Upper lobe of left lung (tissue), 4 donors: ENCODE measurements around the gene FER.

ENCODE experiments used
- CTCF ChIP-seq, 6 experiments: fragments of 450-650 bp in 4 of 6; fragments of 200-600 bp in 2 of 6; sonication (generic) in 2 of 6; IDR thresholded peaks; one replicate each; pipeline ENCODE4 v1.5.1; 2016 to 2019; ENCODE audit warnings: antibody characterized with exemption in 6 of 6
- EP300 ChIP-seq, 4 donors: sonication (generic); formaldehyde crosslinking; IDR thresholded peaks; one replicate each; pipeline ENCODE4 v1.5.1; 2017; ENCODE audit warnings: antibody characterized with exemption in 4 of 4, control low read depth in 2 of 4
- POLR2A ChIP-seq, 4 donors: fragments of 450-650 bp; IDR thresholded peaks; one replicate each; pipeline ENCODE4 v1.5.1; 2016 to 2017; ENCODE audit warnings: antibody characterized with exemption in 4 of 4, mild to moderate bottlenecking in 2 of 4
- POLR2AphosphoS5 ChIP-seq, 2 donors: sonication (generic); formaldehyde crosslinking; IDR thresholded peaks; one replicate each; pipeline ENCODE4 v1.5.1; 2017; ENCODE audit warnings: antibody characterized with exemption in 2 of 2

DNA sequence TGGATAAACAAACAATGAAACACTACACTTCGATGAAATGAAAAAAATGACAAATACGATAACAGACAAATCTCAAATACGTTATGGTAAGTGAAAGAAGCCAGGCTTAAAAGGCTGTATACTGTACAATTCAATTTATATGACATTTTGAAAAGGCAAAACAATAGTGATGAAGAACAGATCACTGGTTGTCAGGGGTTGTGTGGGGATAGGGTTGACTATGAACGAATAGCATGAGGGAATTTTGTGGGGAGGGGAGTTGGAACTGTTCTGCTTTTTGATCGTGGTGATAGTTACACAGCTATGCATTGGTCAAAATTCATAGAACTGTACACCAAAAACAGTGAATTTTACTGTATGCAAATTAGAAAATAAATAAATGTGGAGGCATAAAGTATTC is 7.8 kb upstream of the FER start:
- TF ChIP-seq EP300 (IDR thresholded peaks at IDR 0.05) = no peak
- no peak for TF ChIP-seq POLR2A (IDR thresholded peaks at IDR 0.05)
- TF ChIP-seq CTCF (IDR thresholded peaks at IDR 0.05) = no peak
- no peak for TF ChIP-seq POLR2AphosphoS5 (IDR thresholded peaks at IDR 0.05)
